ENCODE measurements around the gene THAP10.

- TF ChIP-seq, protein P1, sequence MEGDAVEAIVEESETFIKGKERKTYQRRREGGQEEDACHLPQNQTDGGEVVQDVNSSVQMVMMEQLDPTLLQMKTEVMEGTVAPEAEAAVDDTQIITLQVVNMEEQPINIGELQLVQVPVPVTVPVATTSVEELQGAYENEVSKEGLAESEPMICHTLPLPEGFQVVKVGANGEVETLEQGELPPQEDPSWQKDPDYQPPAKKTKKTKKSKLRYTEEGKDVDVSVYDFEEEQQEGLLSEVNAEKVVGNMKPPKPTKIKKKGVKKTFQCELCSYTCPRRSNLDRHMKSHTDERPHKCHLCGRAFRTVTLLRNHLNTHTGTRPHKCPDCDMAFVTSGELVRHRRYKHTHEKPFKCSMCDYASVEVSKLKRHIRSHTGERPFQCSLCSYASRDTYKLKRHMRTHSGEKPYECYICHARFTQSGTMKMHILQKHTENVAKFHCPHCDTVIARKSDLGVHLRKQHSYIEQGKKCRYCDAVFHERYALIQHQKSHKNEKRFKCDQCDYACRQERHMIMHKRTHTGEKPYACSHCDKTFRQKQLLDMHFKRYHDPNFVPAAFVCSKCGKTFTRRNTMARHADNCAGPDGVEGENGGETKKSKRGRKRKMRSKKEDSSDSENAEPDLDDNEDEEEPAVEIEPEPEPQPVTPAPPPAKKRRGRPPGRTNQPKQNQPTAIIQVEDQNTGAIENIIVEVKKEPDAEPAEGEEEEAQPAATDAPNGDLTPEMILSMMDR (IDR thresholded peaks at IDR 0.05; ENCODE audit: low read depth, low read length, poor library complexity, severe bottlenecking), result no peak
- TF ChIP-seq EZH2phosphoT487 (IDR thresholded peaks at IDR 0.05; ENCODE audit: borderline replicate concordance, low read length), result no peak
Observed at GRCh38 chr15:70834999-70835398, 57.2 kb downstream of the THAP10 start.

All from DOHH2 (cell line).